OCI-LY3 (cell line): ENCODE measurements around the gene OR52N1.

Experiments
- H2AFZ ChIP-seq: fragments of 200-600, 300-600 bp; shearing (Covaris generic); 2 replicates; pipeline ENCODE4 v1.6.0; 2014; ENCODE audit warnings: antibody characterized with exemption, low read depth, low read length
- H3K27ac ChIP-seq: fragments of 200-600, 300-600 bp; sonication (generic); 2 replicates; pipeline ENCODE4 v1.5.1; 2014; ENCODE audit warnings: mild to moderate bottlenecking, low read length, moderate library complexity, mixed read lengths
- H3K27me3 ChIP-seq: fragments of 200-600, 300-600 bp; sonication (generic); 2 replicates; pipeline ENCODE4 v1.6.1; 2014; ENCODE audit warnings: low read depth, low read length, mixed read lengths
- H3K36me3 ChIP-seq: fragments of 200-600, 300-600 bp; sonication (generic); replicated peaks from 2 replicates; pipeline ENCODE3; 2014; ENCODE audit warnings: low read depth, low read length, mixed read lengths
- H3K4me1 ChIP-seq: fragments of 300-600, 200-600 bp; sonication (generic); 2 replicates; pipeline ENCODE4 v1.6.1; 2014; ENCODE audit warnings: low read length, mixed read lengths
- H3K4me2 ChIP-seq: fragments of 200-600, 300-600 bp; sonication (generic); 2 replicates; pipeline ENCODE4 v1.6.1; 2014; ENCODE audit warnings: low read length, mixed read lengths
- H3K4me3 ChIP-seq: fragments of 300-600, 200-600 bp; sonication (generic); 2 replicates; pipeline ENCODE4 v1.5.1; 2014; ENCODE audit warnings: antibody characterized with exemption, mild to moderate bottlenecking, low read length, moderate library complexity
- H3K79me2 ChIP-seq: fragments of 300-600, 200-600 bp; shearing (Covaris generic); 2 replicates; pipeline ENCODE4 v1.6.1; 2014; ENCODE audit warnings: mild to moderate bottlenecking, low read length, mixed read lengths
- H3K9ac ChIP-seq: fragments of 300-600, 200-600 bp; shearing (Covaris generic); 2 replicates; pipeline ENCODE4 v1.6.0; 2014; ENCODE audit warnings: mild to moderate bottlenecking, low read length, moderate library complexity
- H3K9me3 ChIP-seq: fragments of 200-600, 300-600 bp; shearing (Covaris generic); 2 replicates; pipeline ENCODE4 v1.6.1; 2014; ENCODE audit warnings: low read length, mixed read lengths; ENCODE audit not compliant: insufficient read depth
- H4K20me1 ChIP-seq: fragments of 200-600, 300-600 bp; sonication (generic); 2 replicates; pipeline ENCODE4 v1.6.1; 2016; ENCODE audit warnings: low read length, mixed read lengths; ENCODE audit not compliant: insufficient read depth
- CTCF ChIP-seq: fragments of 200-600, 300-600 bp; sonication (generic); IDR thresholded peaks from 2 replicates; pipeline ENCODE4 v1.5.1; 2014; ENCODE audit warnings: antibody characterized with exemption, low read length, low read depth
- EZH2phosphoT487 ChIP-seq: fragments of 200-600 bp; shearing (Covaris generic); IDR thresholded peaks from 2 replicates; pipeline ENCODE4 v1.6.1; 2018; ENCODE audit warnings: antibody characterized with exemption, mixed run types, low read depth

OR52N1 gene

GRCh38 chr11:5783255-5783654, 7.8 kb downstream of the OR52N1 start, which contains the start of gene OR52N5:
Gene OR52N5 (minus strand): TSS chr11:5783355. CDS start chr11:5778634, 4,721 bp downstream.
- Histone ChIP-seq H3K27ac (no peak within 1 kb of the TSS), H3K4me2 (no peak within 1 kb of the TSS), H3K79me2 (no peaks in the 10 kb centered on the region), H4K20me1 (no peaks in the 10 kb centered on the region), H3K9ac (no peak within 1 kb of the TSS), H3K9me3 (no peaks in the 10 kb centered on the region), H3K4me1 (no peaks in the 10 kb centered on the region), H3K4me3 (no peak within 1 kb of the TSS), H3K36me3 (no peaks in the 10 kb centered on the region), H3K27me3 (no peaks in the 10 kb centered on the region), H2AFZ (no peak within 1 kb of the TSS)
- TF ChIP-seq CTCF = no peak

- no peak overlapping the region for H2AFZ ChIP-seq
- H3K27me3 ChIP-seq = no peaks in the 10 kb centered on the region
- TF ChIP-seq CTCF = no peak
- TF ChIP-seq EZH2phosphoT487 = no peak
- no peaks in the 10 kb centered on the region for H3K9me3 ChIP-seq
- no peaks in the 10 kb centered on the region for H4K20me1 ChIP-seq
- H3K79me2 ChIP-seq = no peaks in the 10 kb centered on the region
- no peak overlapping the region for H3K4me2 ChIP-seq
- H3K27ac ChIP-seq = no peak overlapping the region
- H3K4me1 ChIP-seq = no peaks in the 10 kb centered on the region
- H3K36me3 ChIP-seq = no peaks in the 10 kb centered on the region
- no peak overlapping the region for H3K4me3 ChIP-seq
- no peak overlapping the region for H3K9ac ChIP-seq
Measured at GRCh38 chr11:5767056-5767455, 24.0 kb downstream of the OR52N1 start.

GRCh38 chr11:5753943-5754342, 37.1 kb downstream of the OR52N1 start, which contains the start of gene OR52N4:
Gene OR52N4 (plus strand): TSS chr11:5754243. CDS start chr11:5754741, 498 bp downstream.
- Histone ChIP-seq H3K9me3 (no peaks in the 10 kb centered on the region), H4K20me1 (no peaks in the 10 kb centered on the region), H3K79me2 (no peaks in the 10 kb centered on the region), H3K9ac (no peak within 1 kb of the TSS), H3K4me3 (no peak within 1 kb of the TSS), H3K27ac (no peak within 1 kb of the TSS), H2AFZ (no peak within 1 kb of the TSS), H3K27me3 (no peaks in the 10 kb centered on the region), H3K4me2 (no peak within 1 kb of the TSS), H3K36me3 (no peaks in the 10 kb centered on the region), H3K4me1 (no peaks in the 10 kb centered on the region)
- TF ChIP-seq CTCF (no peak), EZH2phosphoT487 (no peak)

- Histone ChIP-seq H2AFZ (no peak overlapping the region), H4K20me1 (no peaks in the 10 kb centered on the region), H3K9me3 (no peaks in the 10 kb centered on the region), H3K4me2 (no peak overlapping the region), H3K9ac (no peak overlapping the region), H3K79me2 (no peaks in the 10 kb centered on the region), H3K4me3 (no peak overlapping the region), H3K27me3 (no peaks in the 10 kb centered on the region), H3K4me1 (no peaks in the 10 kb centered on the region), H3K27ac (no peak overlapping the region), H3K36me3 (no peaks in the 10 kb centered on the region)
- no peak for TF ChIP-seq CTCF
- no peak for TF ChIP-seq EZH2phosphoT487
Measured at GRCh38 chr11:5749836-5750235, 41.2 kb downstream of the OR52N1 start.
